Neutrophil (primary cell): Measurements from ENCODE around the gene CEBPB.
A peak's percentile ranks its signal among the peaks of the same experiment; 100 is the strongest.
"Not testable (repeated sequence)": the region's sequence is repeated elsewhere in the genome, so short reads cannot be mapped to it uniquely, and the experiment has no call there.

Experiments
- H3K27ac ChIP-seq: fragments of 200-600 bp; sonication (generic); 2 replicates; pipeline ENCODE4 v1.5.1; 2016; ENCODE audit warnings: mild to moderate bottlenecking, moderate library complexity
- H3K27me3 ChIP-seq: fragments of 200-600 bp; sonication (generic); 2 replicates; pipeline ENCODE4 v1.6.0; 2016; ENCODE audit warnings: mild to moderate bottlenecking
- H3K36me3 ChIP-seq: fragments of 200-600 bp; sonication (generic); 2 replicates; pipeline ENCODE4 v1.5.1; 2017
- H3K4me1 ChIP-seq, 2 experiments: fragments of 200-600 bp in 1 of 2; sonication (generic) in 1 of 2; 1 replicate in 1 of 2; 2 replicates in 1 of 2; pipeline versions ENCODE4 v1.5.1 to v1.6.1; 2013 to 2016; ENCODE audit warnings: low read depth in 1 of 2, low read length in 1 of 2, mild to moderate bottlenecking in 1 of 2, moderate library complexity in 1 of 2; ENCODE audit not compliant: control insufficient read depth in 1 of 2, insufficient read depth in 1 of 2
- H3K4me3 ChIP-seq, 2 experiments: fragments of 200-600 bp in 1 of 2; sonication (generic) in 1 of 2; 1 replicate in 1 of 2; 2 replicates in 1 of 2; pipeline ENCODE4 v1.5.1; 2013 to 2016; ENCODE audit warnings: low read depth in 1 of 2, low read length in 1 of 2, mild to moderate bottlenecking in 1 of 2, moderate library complexity in 1 of 2
- H3K9me3 ChIP-seq: fragments of 200-600 bp; sonication (generic); 2 replicates; pipeline ENCODE4 v1.5.1; 2016
- CTCF ChIP-seq: fragments of 200-600 bp; sonication (generic); IDR thresholded peaks from 2 replicates; pipeline ENCODE4 v1.5.1; 2016; ENCODE audit warnings: antibody characterized with exemption

CEBPB gene

GRCh38 chr20:50200482-50201104 is 10.0 kb downstream of the CEBPB start:
- no peak for TF ChIP-seq CTCF
- Histone ChIP-seq H3K4me1 (peaks cover 38 to 39% of the 10 kb centered on the region in 2 experiments), H3K36me3 (peaks cover 19% of the 10 kb centered on the region), H3K27ac (peak overlapping the region; percentile 63), H3K27me3 (no peaks in the 10 kb centered on the region), H3K9me3 (no peaks in the 10 kb centered on the region), H3K4me3 (no peak overlapping the region)

- Histone ChIP-seq H3K36me3 (peaks cover 15% of the 10 kb centered on the region), H3K4me1 (peaks cover 35 to 39% of the 10 kb centered on the region in 2 experiments)
- H3K4me3 ChIP-seq, H3K27me3 ChIP-seq, H3K27ac ChIP-seq, H3K9me3 ChIP-seq: not testable (repeated sequence)
Measured at GRCh38 chr20:50201710-50202109, 11.1 kb downstream of the CEBPB start.

- no peaks in the 10 kb centered on the region for H3K9me3 ChIP-seq
- H3K36me3 ChIP-seq, result peaks cover 11% of the 10 kb centered on the region
- H3K4me3 ChIP-seq, result no peak overlapping the region
- H3K27me3 ChIP-seq, result no peaks in the 10 kb centered on the region
- peak overlapping the region; percentile 8 for H3K27ac ChIP-seq
- TF ChIP-seq CTCF, result no peak
- peaks cover 25 to 30% of the 10 kb centered on the region in 2 experiments for H3K4me1 ChIP-seq
Measured at GRCh38 chr20:50202677-50203076, 12.0 kb downstream of the CEBPB start.

- TF ChIP-seq CTCF, result no peak
- no peaks in the 10 kb centered on the region for H3K27me3 ChIP-seq
- no peak overlapping the region for H3K27ac ChIP-seq
- peaks cover 16 to 21% of the 10 kb centered on the region in 2 experiments for H3K4me1 ChIP-seq
- H3K4me3 ChIP-seq, result no peak overlapping the region
- H3K9me3 ChIP-seq, result no peaks in the 10 kb centered on the region
- H3K36me3 ChIP-seq, result peaks cover 11% of the 10 kb centered on the region
Measured at GRCh38 chr20:50203951-50204937, 13.6 kb downstream of the CEBPB start.

- Histone ChIP-seq H3K36me3 (no peaks in the 10 kb centered on the region), H3K27me3 (no peaks in the 10 kb centered on the region), H3K9me3 (no peaks in the 10 kb centered on the region), H3K27ac (no peak overlapping the region), H3K4me1 (peaks cover 8 to 19% of the 10 kb centered on the region in 2 experiments), H3K4me3 (no peak overlapping the region)
- no peak for TF ChIP-seq CTCF
Measured at GRCh38 chr20:50207026-50207425, 16.4 kb downstream of the CEBPB start.

- no peak for TF ChIP-seq CTCF
- Histone ChIP-seq H3K36me3 (no peaks in the 10 kb centered on the region), H3K27ac (no peak overlapping the region)
Measured at GRCh38 chr20:50208085-50208491, 17.5 kb downstream of the CEBPB start.

GRCh38 chr20:50208815-50209214 is 18.2 kb downstream of the CEBPB start:
- H3K4me1 ChIP-seq, result peaks cover 14 to 30% of the 10 kb centered on the region in 2 experiments
- H3K9me3 ChIP-seq, H3K27ac ChIP-seq, H3K36me3 ChIP-seq, H3K27me3 ChIP-seq, H3K4me3 ChIP-seq: not testable (repeated sequence)

More at GRCh38 chr20:50208085-50208491, 17.5 kb downstream of the CEBPB start:
- Histone ChIP-seq H3K9me3 (no peaks in the 10 kb centered on the region), H3K4me1 (peaks cover 10 to 23% of the 10 kb centered on the region in 2 experiments), H3K27me3 (no peaks in the 10 kb centered on the region), H3K4me3 (no peak overlapping the region)
